Activated CD8-positive, alpha-beta T cell treated with anti-CD3 and anti-CD28 coated beads, Interleukin-2, amount 10 ng/mL, durations not matched to agents 7 days and 5 days (primary cell): ENCODE results near the gene TAAR8. TPM values are rescaled to one million over a fixed set of nuclear protein-coding genes. Genes with fewer than 3 reads are reported as not detected.
"Not testable (repeated sequence)": the region's sequence is repeated elsewhere in the genome, so short reads cannot be mapped to it uniquely, and the experiment has no call there.

Experiments
- ATAC-seq: fragments of 150-1000 bp; cut with Tn5 transposase; one replicate; pipeline ENCODE4 v1.10.0; 2021; ENCODE audit warnings: moderate library complexity
- CTCF ChIA-PET: fragments of 350-600 bp; sonication (Branson Sonifier 250); formaldehyde crosslinking; loops from one replicate; lab custom pipeline; 2021; ENCODE audit warnings: antibody characterized with exemption; lab: Charles Lee
- POLR2A ChIA-PET: fragments of 350-600 bp; sonication (Branson Sonifier 250); formaldehyde crosslinking; loops from one replicate; lab custom pipeline; 2021; ENCODE audit warnings: antibody characterized with exemption; lab: Charles Lee
- DNase-seq: peaks from one replicate; pipeline ENCODE4 v3.0.0-alpha.2; 2020
- H3K27ac Mint-ChIP-seq: one replicate; pipeline ENCODE4 v1.8.0; 2021; ENCODE audit warnings: mild to moderate bottlenecking, mixed read lengths
- H3K27me3 Mint-ChIP-seq: one replicate; pipeline ENCODE4 v1.8.0; 2021; ENCODE audit warnings: low read depth, mixed read lengths
- H3K36me3 Mint-ChIP-seq: one replicate; pipeline ENCODE4 v1.8.0; 2021; ENCODE audit warnings: low read depth, mixed read lengths
- H3K4me1 Mint-ChIP-seq: one replicate; pipeline ENCODE4 v1.8.0; 2021; ENCODE audit warnings: low read depth, mixed read lengths
- H3K4me3 Mint-ChIP-seq: one replicate; pipeline ENCODE4 v1.8.0; 2021; ENCODE audit warnings: mild to moderate bottlenecking, mixed read lengths
- H3K9me3 Mint-ChIP-seq: one replicate; pipeline ENCODE4 v1.8.0; 2022; ENCODE audit warnings: mixed read lengths; ENCODE audit not compliant: insufficient read depth
- total RNA-seq, 2 experiments: library from RNA; stranded (reverse); gene quantifications; one replicate each; pipeline ENCODE4 v1.2.3, GENCODE V29; 2021

The TAAR8 gene
- total RNA-seq, 2 experiments from 2014 or later = not detected

DNA sequence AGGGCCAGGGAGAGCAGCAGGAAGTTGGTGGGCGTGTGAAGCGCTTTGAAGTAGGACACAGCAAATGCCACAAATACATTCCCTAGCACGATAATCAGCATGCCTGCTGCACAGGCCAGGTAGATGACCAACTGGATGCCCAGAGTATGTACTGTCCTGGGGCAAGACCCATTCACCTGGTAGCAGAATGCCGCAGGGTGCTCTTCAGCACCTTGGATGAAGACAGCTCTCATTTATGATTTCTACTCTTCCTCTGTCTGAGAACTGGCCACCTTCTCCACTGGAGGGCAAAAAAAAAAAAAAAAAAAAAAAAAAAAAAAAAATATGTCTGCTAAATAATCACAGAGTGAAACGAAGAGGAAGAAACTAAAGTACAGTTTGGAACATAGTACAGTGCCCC lies 37.0 kb downstream of the TAAR8 start, which contains the start of gene TAAR5:
TAAR5 (minus strand) TSS at position 288 of the 400 bp plus-strand sequence; CDS start at position 233, 55 bp downstream.
- ChIA-PET CTCF (no interaction called here), POLR2A (no interaction called here)
- H3K36me3 Mint-ChIP-seq = no peaks in the 10 kb centered on the region
- H3K27me3 Mint-ChIP-seq = peaks cover 9% of the 10 kb centered on the region
- no peak within 1 kb of the TSS for H3K27ac Mint-ChIP-seq
- no peaks in the 10 kb centered on the region for H3K9me3 Mint-ChIP-seq
- no peak for DNase-seq
- ATAC-seq = no peak
- no peak within 1 kb of the TSS for H3K4me3 Mint-ChIP-seq
- H3K4me1 Mint-ChIP-seq = no peaks in the 10 kb centered on the region

DNA sequence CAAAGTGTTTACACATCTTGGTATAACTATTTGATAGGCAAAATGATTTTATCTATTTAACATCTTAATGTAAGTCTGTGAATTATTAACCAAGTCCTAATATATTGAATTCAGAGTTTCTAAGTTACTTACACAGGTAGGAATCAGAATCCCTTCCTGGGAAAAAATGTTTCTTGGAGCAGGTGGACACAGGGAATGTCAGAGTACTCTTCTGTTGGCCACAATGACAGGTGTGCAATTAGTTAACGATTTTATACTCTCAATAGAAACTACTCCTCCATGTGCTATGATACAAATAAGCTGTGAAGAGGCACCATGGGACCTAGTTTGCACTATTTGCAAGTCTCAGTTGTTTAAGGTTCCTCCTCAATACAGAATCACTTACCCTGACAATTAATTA lies 37.9 kb downstream of the TAAR8 start:
- no peaks in the 10 kb centered on the region for H3K9me3 Mint-ChIP-seq
- H3K27ac Mint-ChIP-seq = no peak overlapping the region
- DNase-seq (no peak), ATAC-seq (no peak)
- H3K36me3 Mint-ChIP-seq = no peaks in the 10 kb centered on the region
- ChIA-PET POLR2A (no interaction called here), CTCF (no interaction called here)
- H3K4me1 Mint-ChIP-seq = no peaks in the 10 kb centered on the region
- H3K4me3 Mint-ChIP-seq = no peak overlapping the region
- peaks cover 15% of the 10 kb centered on the region for H3K27me3 Mint-ChIP-seq

GRCh38 chr6:132592855-132593254 lies 40.4 kb downstream of the TAAR8 start:
- DNase-seq (no peak), ATAC-seq (no peak)
- ChIA-PET POLR2A (no interaction called here), CTCF (no interaction called here)
- Mint-ChIP-seq H3K27ac (no peak overlapping the region), H3K27me3 (peaks cover 18% of the 10 kb centered on the region), H3K9me3 (no peaks in the 10 kb centered on the region), H3K4me3 (no peak overlapping the region), H3K36me3 (no peaks in the 10 kb centered on the region), H3K4me1 (no peaks in the 10 kb centered on the region)

DNA sequence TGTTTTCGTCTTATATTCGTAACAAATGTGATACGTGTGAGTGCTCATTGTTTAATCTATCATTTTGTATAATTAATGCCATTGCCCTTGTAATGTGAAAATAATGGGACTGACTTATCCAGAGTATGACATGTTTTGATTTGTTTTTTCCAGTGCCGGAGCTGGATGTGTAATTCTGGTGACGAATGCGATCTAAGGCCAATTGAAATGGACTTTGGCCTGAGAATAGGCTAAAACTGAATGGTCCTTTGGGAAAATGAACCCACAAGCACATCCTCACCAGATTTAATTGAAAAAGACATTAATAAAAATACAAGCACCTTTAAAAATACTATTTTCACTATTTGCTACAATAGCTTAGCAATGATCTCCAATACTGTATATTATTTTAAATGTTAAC lies 43.7 kb downstream of the TAAR8 start:
- POLR2A ChIA-PET = no interaction called here
- no peak for ATAC-seq
- Mint-ChIP-seq H3K4me1 (no peaks in the 10 kb centered on the region), H3K36me3 (no peaks in the 10 kb centered on the region), H3K4me3 (no peak overlapping the region), H3K9me3 (no peaks in the 10 kb centered on the region), H3K27me3 (peaks cover 25% of the 10 kb centered on the region), H3K27ac (no peak overlapping the region)
- CTCF ChIA-PET = interaction anchor here (1.6 kb wide), 1 partner anchor 317 kb away, joined by 3 read pairs; no protein-coding TSS in a partner anchor
- no peak for DNase-seq

- ChIA-PET CTCF (interaction anchor here (1.1 kb wide), 1 partner anchor 319 kb away, joined by 4 read pairs; no protein-coding TSS in a partner anchor), POLR2A (no interaction called here)
- Mint-ChIP-seq H3K27ac (no peak overlapping the region), H3K9me3 (no peaks in the 10 kb centered on the region), H3K27me3 (peaks cover 25% of the 10 kb centered on the region), H3K4me3 (no peak overlapping the region), H3K36me3 (no peaks in the 10 kb centered on the region), H3K4me1 (no peaks in the 10 kb centered on the region)
- DNase-seq (no peak), ATAC-seq (peak; percentile 53)
These were observed 46.0 kb downstream of the TAAR8 start for GRCh38 chr6:132598473-132598872.

DNA sequence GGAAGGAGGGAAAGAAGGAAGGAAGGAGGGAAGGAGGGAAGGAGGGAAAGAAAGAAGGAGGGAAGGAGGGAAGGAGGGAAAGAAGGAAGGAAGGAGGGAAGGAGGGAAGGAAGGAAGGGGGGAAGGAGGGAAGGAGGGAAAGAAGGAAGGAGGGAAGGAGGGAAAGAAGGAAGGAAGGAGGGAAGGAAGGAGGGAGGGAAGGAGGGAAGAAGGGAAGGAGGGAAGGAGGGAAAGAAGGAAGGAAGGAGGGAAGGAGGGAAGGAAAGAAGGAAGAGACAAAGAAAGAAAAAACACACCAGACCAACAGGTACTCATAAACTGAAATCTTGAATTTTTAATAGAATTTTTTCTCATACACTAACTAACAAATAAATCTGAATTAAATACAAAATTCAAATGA lies 48.4 kb downstream of the TAAR8 start:
- ATAC-seq, CTCF ChIA-PET, H3K27ac Mint-ChIP-seq: not testable (repeated sequence)

More for the DNA sequence above, 48.4 kb downstream of the TAAR8 start:
- H3K9me3 Mint-ChIP-seq, POLR2A ChIA-PET, DNase-seq, H3K36me3 Mint-ChIP-seq, H3K4me3 Mint-ChIP-seq, H3K4me1 Mint-ChIP-seq: not testable (repeated sequence)
- peaks cover 18% of the 10 kb centered on the region for H3K27me3 Mint-ChIP-seq

Other genes with a start within 250 kb of the TAAR8 start
- gene MOXD1, start 151.2 kb upstream of the TAAR8 start, total RNA-seq = not detected
- 10 to 100 TPM; 16.0 to 16.4 TPM for gene STX7, start 39.6 kb upstream of the TAAR8 start, total RNA-seq
- gene TAAR9, start 14.4 kb upstream of the TAAR8 start, total RNA-seq = not detected
- gene TAAR6, start 17.6 kb downstream of the TAAR8 start, total RNA-seq = not detected
- not detected for gene TAAR5, start 37.1 kb downstream of the TAAR8 start, total RNA-seq
- not detected for gene TAAR2, start 71.6 kb downstream of the TAAR8 start, total RNA-seq
- not detected for gene TAAR1, start 106.5 kb downstream of the TAAR8 start, total RNA-seq
- gene VNN1, start 161.4 kb downstream of the TAAR8 start, total RNA-seq = not detected
- 10 to 100 TPM; 16.3 to 16.8 TPM for gene VNN2, start 205.2 kb downstream of the TAAR8 start, total RNA-seq
- gene SLC18B1, start 246.0 kb downstream of the TAAR8 start, total RNA-seq = 1 to 10 TPM; 6.0 to 6.3 TPM